HG03439 (cell line): ENCODE measurements around the gene MZF1.
"Not testable (repeated sequence)": the region's sequence is repeated elsewhere in the genome, so short reads cannot be mapped to it uniquely, and the experiment has no call there.

Experiments used
- ATAC-seq: cut with Tn5 transposase; IDR thresholded peaks from one replicate; pipeline ENCODE4 v1.9.1; 2021; ENCODE audit warnings: mild to moderate bottlenecking, moderate library complexity; ENCODE audit not compliant: unreplicated experiment

The MZF1 gene

DNA sequence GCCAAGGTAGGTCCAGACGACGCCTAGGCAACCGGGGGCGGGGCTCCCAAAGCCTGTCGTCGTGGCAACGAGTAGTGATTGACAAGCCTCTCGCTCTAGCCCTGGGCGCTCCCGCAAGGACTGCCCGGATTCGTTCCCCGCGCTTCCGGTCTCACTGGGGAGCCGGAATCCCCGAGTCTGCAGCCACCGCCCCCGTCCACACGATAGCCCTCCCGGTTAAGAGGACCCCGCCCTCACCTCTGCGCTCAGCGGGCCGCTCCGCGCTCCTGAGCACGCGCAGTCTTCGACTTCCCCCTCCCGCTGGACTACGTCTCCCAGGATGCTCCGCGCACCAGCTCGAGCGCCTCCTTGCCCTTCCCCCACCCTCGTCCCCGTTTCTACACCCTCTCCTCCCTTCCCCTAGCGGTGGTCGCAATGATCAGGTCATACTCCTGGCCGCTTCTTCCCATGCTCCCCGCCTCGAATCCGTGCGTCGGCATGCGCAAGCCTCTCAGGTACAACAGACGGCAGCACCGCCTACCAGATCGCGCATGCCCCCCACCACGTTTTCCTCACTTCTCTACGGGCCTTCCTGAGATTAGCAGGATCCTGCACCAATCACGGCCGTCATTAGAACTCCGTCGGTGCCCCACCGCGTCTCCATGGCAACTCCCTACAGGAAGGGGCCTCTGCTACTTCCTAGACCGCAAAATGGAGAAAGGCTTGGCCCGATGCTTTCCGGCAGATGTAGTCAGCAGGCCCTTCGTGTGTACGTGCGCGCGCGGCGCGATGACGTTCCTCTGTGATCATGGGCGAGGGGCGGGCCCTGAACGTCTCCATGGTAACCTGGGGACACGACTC lies at the start of gene MZF1:
TSS of gene MZF1 (minus strand) at position 518 of the 840 bp plus-strand sequence. CDS start 1,946 bp downstream, outside the sequence.
- peak; percentile 55 for ATAC-seq

GRCh38 chr19:58607213-58607612 lies 34.1 kb upstream of the MZF1 start:
- ATAC-seq: not testable (repeated sequence)

DNA sequence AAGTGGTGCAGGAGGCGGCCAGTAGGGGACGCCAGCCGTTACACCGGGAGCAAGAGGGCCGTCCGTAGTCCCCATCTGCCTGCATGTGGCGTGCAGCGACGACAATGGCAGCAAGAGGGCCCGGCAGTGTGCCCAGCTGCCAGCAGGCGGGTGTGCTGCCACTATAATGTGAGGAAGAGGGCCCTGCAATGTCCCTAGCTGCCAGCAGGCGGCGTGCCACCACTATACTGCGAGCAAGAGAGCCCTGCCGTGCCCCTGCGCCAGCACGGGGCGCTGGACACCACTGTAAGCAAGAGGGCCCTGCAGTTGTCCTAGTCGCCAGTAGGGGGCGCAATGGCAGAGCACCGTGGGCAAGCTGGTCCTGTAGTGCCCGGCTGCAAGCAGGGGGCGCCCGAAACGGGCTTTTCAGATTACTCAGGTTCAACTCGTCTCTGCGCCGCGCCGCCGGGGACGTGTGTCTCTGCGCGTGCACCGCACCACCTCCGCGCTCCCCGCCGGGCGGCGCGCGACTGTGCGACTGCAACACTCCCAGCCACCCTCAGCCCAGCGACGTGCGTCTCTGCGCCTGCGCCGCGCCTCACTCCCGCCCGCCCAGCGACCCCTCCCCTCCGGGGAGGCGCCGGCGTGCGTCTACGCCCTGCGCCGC lies 33.2 kb upstream of the MZF1 start:
- not testable (repeated sequence) for ATAC-seq

DNA sequence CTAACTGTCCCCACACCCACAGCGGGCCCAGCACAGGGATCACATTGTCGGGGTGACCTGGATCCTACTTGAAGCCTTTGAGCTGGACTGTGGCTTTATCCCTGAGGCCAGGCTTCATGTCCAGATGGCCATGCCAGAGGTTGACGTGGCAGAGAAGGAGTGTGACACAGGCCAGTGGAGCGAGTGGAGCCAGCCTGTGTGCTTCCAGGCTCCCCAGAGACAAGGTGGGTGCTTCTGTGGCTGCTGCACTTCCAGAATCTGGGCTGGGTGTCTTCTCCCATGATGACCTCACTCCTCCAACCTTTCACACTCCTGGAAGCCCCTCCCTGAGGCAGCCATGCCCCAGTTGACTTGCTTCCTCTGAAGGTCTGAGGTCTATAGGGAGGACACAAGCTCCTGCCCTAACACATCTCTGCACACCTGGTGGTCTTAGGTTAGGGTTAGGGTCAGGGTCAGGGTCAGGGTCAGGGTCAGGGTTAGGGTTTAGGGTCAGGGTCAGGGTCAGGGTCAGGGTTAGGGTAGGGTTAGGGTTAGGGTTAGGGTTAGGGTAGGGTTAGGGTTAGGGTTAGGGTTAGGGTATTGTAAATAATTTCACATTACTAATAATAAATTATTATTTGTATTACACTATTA lies 13.1 kb upstream of the MZF1 start:
- no peak for ATAC-seq

- ATAC-seq: no peak
These were observed 12.5 kb upstream of the MZF1 start for GRCh38 chr19:58585442-58586132.

DNA sequence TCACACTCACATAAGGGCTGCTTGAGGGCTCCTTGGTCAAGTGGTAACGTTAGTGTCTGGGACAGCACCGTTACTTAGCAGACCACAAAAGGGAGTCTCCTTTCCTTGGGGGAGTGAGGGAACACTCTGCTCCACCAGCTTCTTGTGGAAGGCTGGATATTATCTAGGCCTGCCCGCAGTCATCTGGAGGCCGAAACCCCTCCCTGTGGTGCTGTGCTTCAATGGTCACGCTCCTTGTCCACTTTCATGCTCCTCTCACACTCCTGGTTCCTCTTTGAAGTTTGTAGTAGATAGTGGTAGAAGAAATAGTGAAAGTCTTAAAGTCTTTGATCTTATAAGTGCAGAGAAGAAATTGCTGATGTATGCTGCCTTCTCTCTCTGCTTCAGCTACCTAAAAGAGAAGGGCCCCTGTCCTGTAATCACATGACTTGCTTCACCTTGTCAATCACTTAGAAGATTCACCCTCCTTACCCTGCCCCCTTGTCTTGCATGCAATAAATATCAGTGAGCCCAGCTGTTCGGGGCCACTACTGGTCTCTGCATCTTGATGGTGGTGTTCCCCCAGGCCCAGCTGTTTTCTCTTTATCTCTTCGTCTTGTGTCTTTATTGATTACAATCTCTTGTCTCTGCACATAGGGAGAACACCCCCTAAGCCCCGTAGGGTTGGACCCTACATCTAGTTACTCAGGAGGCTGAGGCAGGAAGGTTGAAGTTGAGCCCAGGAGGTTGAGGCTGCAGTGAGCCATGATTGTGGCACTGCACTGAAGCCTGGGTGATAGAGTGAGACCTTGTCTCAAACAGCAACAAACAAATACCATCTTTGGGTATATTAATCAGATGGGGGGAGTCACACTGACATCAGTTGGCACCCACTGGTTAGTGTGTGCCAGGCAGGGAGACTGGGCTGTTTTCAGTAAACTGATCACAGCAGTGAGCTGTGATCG lies 11.6 kb upstream of the MZF1 start:
- no peak for ATAC-seq

DNA sequence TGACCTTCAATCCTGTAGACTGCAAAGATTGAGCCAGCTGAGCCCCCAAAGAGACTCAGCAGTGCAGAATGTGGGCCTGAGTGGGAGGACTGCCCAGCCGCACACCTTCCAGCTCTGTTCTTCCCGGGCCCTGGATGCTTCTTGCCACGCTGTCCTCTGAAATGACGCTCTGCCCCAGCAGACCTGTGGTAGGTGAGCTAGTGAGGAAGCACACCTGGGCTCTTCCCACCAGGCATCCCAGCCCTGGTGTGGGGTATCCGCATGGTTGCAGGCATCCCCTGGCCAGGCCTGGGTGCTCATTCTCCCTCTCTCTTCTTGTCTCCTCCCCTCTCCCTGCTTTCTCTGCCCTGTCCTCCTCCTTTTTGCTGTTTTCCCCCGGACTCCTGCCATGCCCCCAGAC lies 9.8 kb upstream of the MZF1 start:
- no peak for ATAC-seq

- ATAC-seq: no peak
These were observed 8.3 kb upstream of the MZF1 start for GRCh38 chr19:58581227-58582141.

DNA sequence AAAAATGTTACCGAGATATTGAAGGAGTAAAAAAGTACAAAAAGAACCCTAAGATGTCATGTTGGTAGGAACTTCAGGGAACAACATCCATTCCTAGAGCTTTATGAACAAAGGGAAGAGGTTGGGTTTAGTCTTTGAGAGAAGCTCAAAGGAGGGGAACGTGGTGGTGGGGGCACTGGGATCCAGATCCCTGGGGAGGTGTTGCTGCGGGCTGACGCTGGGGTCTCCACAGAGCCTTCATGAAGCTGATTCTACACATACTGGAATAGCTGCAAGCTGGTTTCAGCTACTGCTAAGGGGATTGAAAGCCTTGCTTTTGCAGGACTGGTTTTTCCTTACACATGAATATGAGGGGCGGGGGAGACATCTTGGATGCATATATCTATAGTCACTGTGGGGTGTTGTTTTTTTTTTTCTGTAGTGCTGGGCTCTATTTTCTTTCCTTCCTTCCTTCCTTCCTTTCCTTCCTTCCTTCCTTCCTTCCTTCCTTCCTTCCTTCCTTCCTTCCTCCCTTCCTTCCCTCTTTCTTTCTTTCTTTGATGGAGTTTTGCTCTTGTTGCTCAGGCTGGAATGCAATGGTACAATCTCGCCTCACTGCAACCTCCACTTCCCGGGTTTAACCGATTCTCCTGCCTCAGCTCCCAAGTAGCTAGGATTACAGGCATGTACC lies 6.5 kb upstream of the MZF1 start:
- ATAC-seq: no peak

DNA sequence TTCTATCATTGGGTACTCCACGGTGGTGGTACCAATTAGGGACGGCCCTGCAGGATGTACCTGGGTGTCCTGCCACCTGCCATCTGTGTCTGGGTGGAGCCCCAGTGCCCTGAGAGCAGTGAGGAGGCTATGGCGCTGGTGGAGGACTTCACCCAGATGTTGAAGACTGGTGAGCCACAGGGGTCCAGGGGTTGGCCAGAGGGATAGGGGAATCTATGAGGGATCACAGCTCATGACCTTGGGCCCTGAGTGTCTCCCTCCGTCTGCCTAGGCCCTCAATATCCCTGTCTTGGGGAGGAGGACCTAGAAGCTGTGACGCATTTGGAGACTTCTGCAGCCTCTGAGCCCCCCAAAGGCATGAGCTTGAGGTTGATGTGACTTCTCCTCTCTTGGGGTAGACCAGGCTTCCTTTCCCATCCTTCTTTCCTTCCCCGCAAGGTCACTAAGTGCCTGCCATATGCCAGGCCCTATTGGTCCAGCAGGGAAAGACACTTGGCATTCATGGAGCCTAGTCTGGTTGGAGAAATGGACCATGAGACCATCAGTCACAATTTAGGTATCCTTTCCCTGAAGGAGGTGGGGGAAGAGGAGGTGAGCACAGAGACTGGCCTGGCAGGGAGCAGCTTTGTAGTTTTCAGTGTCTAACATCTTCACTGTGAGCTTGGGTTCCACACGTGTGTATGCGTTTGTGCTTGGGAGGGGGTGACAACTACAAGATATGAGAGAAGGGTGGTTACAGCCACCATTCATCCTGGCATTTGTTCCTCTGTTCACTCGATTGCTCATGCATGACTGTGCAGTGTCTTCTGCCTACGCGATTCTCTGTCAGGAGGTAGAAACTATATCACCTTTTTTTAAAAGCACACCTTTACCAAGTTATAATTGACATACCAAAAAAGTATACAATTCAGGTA lies 5.1 kb upstream of the MZF1 start:
- ATAC-seq: no peak

DNA sequence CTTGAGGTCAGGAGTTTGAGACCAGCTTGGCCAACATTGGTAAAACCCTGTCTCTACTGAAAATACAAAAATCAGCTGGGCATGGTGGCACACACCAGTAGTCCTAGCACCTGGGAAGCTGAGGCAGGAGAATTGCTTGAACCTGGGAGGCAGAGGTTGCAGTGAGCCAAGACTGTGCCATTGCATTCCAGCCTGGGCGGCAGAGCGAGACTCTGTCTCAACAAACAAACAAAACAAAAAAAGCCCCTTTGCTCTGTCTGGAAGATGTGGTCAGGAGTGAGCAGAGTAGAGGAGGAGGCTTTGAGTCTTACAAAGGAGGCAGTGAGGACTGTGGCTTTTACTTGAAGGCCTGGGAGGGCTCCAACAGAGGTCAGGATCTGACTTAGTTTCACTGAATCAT lies 4.4 kb upstream of the MZF1 start:
- ATAC-seq: not testable (repeated sequence)

DNA sequence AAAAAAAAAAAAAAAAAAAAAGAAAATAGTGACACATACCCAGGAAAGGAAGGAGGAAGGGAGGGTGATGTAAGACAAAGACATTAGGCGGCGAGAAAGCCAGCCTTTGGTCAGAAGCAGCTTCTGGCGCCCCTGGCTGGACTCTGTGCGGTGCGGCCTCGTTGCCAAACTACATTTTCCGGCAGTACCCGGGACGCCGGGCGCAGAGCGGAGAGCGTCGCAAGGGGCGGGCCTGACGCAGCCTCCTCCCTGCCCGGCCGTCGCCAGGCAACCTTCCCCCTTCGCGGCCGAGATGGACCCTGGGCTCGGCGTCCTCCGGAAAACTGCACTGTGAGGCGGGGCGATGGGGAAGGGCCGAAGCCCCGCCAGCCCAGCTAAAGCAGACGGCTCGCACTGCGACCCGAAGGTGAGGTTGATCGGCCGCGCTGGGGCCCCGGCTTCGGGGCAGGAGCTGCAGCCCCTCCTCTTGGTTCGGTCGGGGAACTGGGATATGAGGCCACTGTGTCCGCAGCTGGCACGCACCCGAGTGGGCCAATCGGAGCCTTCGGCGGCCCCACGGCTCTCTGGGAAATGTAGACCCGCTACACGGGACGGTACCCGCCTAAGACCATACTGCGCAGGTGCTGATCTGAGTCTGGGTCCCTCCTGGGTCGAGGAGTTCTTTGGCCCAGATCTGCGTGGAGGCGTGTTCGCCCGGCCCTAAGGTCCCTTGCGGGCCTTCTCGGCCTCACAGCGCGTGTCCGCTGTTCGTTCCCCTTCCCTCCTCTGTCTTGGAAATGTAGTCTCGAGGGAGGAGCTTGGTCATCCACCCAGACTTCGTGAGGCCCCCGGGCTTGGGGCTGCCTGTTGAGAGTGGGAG lies 2.3 kb upstream of the MZF1 start:
- peak; percentile 46 for ATAC-seq

DNA sequence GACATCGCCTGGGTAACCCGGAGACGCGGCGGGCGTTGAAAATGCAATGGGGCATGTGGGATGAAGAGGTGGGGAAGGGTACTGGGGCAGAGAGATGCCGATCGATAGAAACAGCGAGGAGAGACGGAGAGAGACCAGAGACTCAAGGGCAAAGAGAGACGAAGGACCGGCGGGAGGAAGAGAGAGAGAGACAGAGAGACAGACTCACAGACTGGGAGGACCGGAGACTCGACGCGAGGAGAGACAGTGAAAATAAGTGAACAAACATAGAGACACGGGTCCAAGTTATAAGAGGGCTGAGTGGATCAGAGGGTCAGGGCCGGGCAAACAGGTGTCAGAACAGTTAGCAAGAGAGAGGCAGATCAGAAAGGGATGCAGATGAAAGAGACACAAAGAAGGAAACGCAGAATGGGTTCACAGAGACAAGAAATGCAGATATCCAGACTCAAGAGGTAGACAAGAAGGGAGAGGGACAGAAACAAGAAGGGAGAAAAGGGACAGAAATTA lies 576 bp upstream of the MZF1 start:
- no peak for ATAC-seq

GRCh38 chr19:58572026-58572817 lies 913 bp downstream of the MZF1 start:
- no peak for ATAC-seq

- no peak for ATAC-seq
These were observed 1.6 kb downstream of the MZF1 start for GRCh38 chr19:58571575-58571947.
